ENCODE results near the gene SKIC2. TPM values are rescaled to one million over a fixed set of nuclear protein-coding genes. Genes with fewer than 3 reads are reported as not detected.

Gene SKIC2
- total RNA-seq, 4 donors from 2014 or later, result 31.3 to 60.4 (median 49.3) TPM

- 89% methylated on average over 7 of the region's 7 CpGs for WGBS
- Histone ChIP-seq H3K4me1 (peaks cover 16% of the 10 kb centered on the region), H3K4me3 (no peak overlapping the region), H3K27me3 (no peaks in the 10 kb centered on the region), H3K36me3 (peaks cover 45% of the 10 kb centered on the region), H3K9me3 (no peaks in the 10 kb centered on the region), H3K27ac (no peak overlapping the region)
- no peak for DNase-seq (ENCODE audit: low spot score in 2 of 2)
- TF ChIP-seq POLR2AphosphoS5 (IDR thresholded peaks at IDR 0.05) (no peak), EP300 (IDR thresholded peaks at IDR 0.05) (no peak), POLR2A (IDR thresholded peaks at IDR 0.05) (no peak)
- TF ChIP-seq, protein P1, sequence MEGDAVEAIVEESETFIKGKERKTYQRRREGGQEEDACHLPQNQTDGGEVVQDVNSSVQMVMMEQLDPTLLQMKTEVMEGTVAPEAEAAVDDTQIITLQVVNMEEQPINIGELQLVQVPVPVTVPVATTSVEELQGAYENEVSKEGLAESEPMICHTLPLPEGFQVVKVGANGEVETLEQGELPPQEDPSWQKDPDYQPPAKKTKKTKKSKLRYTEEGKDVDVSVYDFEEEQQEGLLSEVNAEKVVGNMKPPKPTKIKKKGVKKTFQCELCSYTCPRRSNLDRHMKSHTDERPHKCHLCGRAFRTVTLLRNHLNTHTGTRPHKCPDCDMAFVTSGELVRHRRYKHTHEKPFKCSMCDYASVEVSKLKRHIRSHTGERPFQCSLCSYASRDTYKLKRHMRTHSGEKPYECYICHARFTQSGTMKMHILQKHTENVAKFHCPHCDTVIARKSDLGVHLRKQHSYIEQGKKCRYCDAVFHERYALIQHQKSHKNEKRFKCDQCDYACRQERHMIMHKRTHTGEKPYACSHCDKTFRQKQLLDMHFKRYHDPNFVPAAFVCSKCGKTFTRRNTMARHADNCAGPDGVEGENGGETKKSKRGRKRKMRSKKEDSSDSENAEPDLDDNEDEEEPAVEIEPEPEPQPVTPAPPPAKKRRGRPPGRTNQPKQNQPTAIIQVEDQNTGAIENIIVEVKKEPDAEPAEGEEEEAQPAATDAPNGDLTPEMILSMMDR (IDR thresholded peaks at IDR 0.05), result no peak
Observed at GRCh38 chr6:31949926-31950548, 8.9 kb upstream of the SKIC2 start.

GRCh38 chr6:31952140-31952805 is 6.7 kb upstream of the SKIC2 start:
- H3K4me3 ChIP-seq, result no peak overlapping the region

DNA sequence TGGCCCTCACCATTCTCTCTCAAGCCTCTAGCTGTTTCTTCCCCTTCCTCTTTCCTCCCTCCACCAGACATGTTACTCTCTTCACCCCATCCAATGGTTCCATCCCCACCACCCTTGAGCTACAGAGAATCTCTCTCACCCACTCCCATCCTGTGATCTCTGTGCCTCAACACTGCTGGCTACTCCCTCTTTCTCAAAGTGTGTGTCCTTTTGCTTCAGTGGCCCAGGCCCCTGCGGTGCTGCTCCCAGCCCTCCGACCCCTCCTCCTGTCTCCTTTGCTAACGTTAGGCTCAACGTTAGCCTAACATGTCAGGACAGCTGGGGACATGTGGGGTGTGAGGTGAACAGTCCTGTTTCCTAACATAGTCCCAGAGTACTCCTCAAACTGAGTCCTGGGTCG is 6.1 kb upstream of the SKIC2 start:
- WGBS, result 72% methylated on average over 5 of the region's 5 CpGs
- H3K4me1 ChIP-seq, result peaks cover 5% of the 10 kb centered on the region
- H3K36me3 ChIP-seq, result peaks cover 65% of the 10 kb centered on the region

More at GRCh38 chr6:31952140-31952805, 6.7 kb upstream of the SKIC2 start:
- DNase-seq (ENCODE audit: low spot score in 2 of 2), result no peak
- Histone ChIP-seq H3K4me1 (no peaks in the 10 kb centered on the region), H3K27me3 (no peaks in the 10 kb centered on the region), H3K36me3 (peaks cover 65% of the 10 kb centered on the region), H3K9me3 (no peaks in the 10 kb centered on the region), H3K27ac (no peak overlapping the region)
- TF ChIP-seq POLR2A (IDR thresholded peaks at IDR 0.05), result no peak
- TF ChIP-seq, protein P1 (IDR thresholded peaks at IDR 0.05), result peak; percentile 39 to 62
- 53% methylated on average over 5 of the region's 5 CpGs for WGBS

DNA sequence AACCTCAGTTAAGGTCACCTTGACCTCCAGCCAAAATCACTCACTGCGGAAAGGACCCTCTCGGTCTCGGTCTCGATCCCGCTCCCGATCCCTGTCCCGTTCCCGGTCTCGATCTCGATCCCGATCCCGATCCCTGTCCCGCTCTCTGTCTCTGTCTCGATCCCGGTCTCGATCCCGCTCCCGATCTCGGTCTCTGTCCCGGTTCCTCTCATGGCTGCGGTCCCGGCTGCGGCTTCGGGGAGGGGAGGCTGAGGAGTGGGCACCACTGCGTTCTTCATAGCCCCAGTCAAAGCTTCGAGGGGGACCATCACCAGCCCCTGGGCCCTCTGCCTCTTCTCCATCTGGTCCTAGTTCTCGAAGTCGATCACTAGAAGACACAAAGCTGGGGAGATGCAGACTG is 4.5 kb upstream of the SKIC2 start:
- H3K4me3 ChIP-seq, result no peak overlapping the region
- DNase-seq (ENCODE audit: low spot score in 2 of 2), result no peak
- no peaks in the 10 kb centered on the region for H3K27me3 ChIP-seq
- TF ChIP-seq EP300 (IDR thresholded peaks at IDR 0.05) (no peak), POLR2AphosphoS5 (IDR thresholded peaks at IDR 0.05) (no peak), POLR2A (IDR thresholded peaks at IDR 0.05) (no peak)
- TF ChIP-seq, protein P1 (IDR thresholded peaks at IDR 0.05), result no peak
- no peak overlapping the region for H3K27ac ChIP-seq
- peaks cover 65% of the 10 kb centered on the region for H3K36me3 ChIP-seq
- WGBS, result 94% methylated on average over 28 of the region's 28 CpGs
- H3K9me3 ChIP-seq, result no peaks in the 10 kb centered on the region
- H3K4me1 ChIP-seq, result peaks cover 15% of the 10 kb centered on the region

More for the DNA sequence above, 6.1 kb upstream of the SKIC2 start:
- TF ChIP-seq EP300 (IDR thresholded peaks at IDR 0.05) (no peak), POLR2AphosphoS5 (IDR thresholded peaks at IDR 0.05) (no peak), POLR2A (IDR thresholded peaks at IDR 0.05) (no peak)
- TF ChIP-seq, protein P1 (IDR thresholded peaks at IDR 0.05), result no peak
- no peaks in the 10 kb centered on the region for H3K27me3 ChIP-seq
- H3K4me3 ChIP-seq, result no peak overlapping the region
- H3K9me3 ChIP-seq, result no peaks in the 10 kb centered on the region
- no peak overlapping the region for H3K27ac ChIP-seq
- no peak for DNase-seq (ENCODE audit: low spot score in 2 of 2)

DNA sequence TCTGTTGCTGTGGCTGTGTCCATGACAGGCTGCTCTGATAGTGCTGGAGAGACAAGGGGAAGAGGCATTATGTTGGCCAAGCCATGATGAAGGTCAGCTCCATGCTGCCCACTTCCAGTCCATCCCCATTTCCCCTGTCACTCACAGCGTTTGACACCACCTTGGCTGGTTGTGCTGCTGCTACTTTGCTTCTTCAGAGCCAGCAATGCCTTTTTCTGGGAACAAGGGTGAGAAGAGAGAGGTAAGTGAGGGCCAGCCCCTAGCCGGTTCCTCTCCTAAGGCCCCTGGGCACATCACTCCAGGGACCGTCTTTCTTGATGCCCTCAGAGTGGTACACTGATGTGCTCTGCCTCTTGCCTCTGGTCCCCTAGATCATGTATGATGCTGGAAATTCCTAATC is 2.2 kb upstream of the SKIC2 start:
- no peak for TF ChIP-seq POLR2AphosphoS5 (IDR thresholded peaks at IDR 0.05)
- TF ChIP-seq EP300 (IDR thresholded peaks at IDR 0.05), result no peak
- TF ChIP-seq, protein P1 (IDR thresholded peaks at IDR 0.05), result no peak
- TF ChIP-seq POLR2A (IDR thresholded peaks at IDR 0.05), result no peak
- peaks cover 69% of the 10 kb centered on the region for H3K36me3 ChIP-seq

More for the DNA sequence above, 2.2 kb upstream of the SKIC2 start:
- no peak for DNase-seq (ENCODE audit: low spot score in 2 of 2)
- Histone ChIP-seq H3K27ac (no peak overlapping the region), H3K9me3 (no peaks in the 10 kb centered on the region), H3K4me1 (peaks cover 24% of the 10 kb centered on the region), H3K27me3 (no peaks in the 10 kb centered on the region), H3K4me3 (no peak overlapping the region)
- WGBS, result 91% methylated on average over 3 of the region's 3 CpGs
